Activated CD4-positive, alpha-beta T cell treated with anti-CD3 and anti-CD28 coated beads for 36 hours (primary cell): ENCODE measurements around the gene DENND1C. TPM values are rescaled to one million over a fixed set of nuclear protein-coding genes. Genes with fewer than 3 reads are reported as not detected.
A peak's percentile ranks its signal among the peaks of the same experiment; 100 is the strongest.

ENCODE experiments used
- ATAC-seq: fragments of 200-7000 bp; cut with Tn5 transposase; one replicate; pipeline ENCODE4 v1.10.0; 2021; ENCODE audit warnings: mild to moderate bottlenecking, moderate library complexity
- CTCF ChIA-PET: fragments of 350-600 bp; sonication (Branson Sonifier 250); formaldehyde crosslinking; loops from one replicate; lab custom pipeline; 2021; ENCODE audit warnings: antibody characterized with exemption; lab: Charles Lee
- POLR2A ChIA-PET: fragments of 350-600 bp; sonication (Branson Sonifier 250); formaldehyde crosslinking; loops from one replicate; lab custom pipeline; 2021; ENCODE audit warnings: antibody characterized with exemption, inconsistent platforms; lab: Charles Lee
- DNase-seq: peaks from one replicate; pipeline ENCODE4 v3.0.0-alpha.2; 2020
- H3K27ac Mint-ChIP-seq: one replicate; pipeline ENCODE4 v1.8.0; 2021; ENCODE audit warnings: mixed read lengths
- H3K27me3 Mint-ChIP-seq: one replicate; pipeline ENCODE4 v1.8.0; 2021; ENCODE audit warnings: mixed read lengths
- H3K36me3 Mint-ChIP-seq: one replicate; pipeline ENCODE4 v1.8.0; 2021; ENCODE audit warnings: low read depth, mixed read lengths
- H3K4me1 Mint-ChIP-seq: one replicate; pipeline ENCODE4 v1.8.0; 2021; ENCODE audit warnings: mixed read lengths
- H3K4me3 Mint-ChIP-seq: one replicate; pipeline ENCODE4 v1.8.0; 2021; ENCODE audit warnings: mild to moderate bottlenecking, moderate library complexity, mixed read lengths
- H3K9me3 Mint-ChIP-seq: one replicate; pipeline ENCODE4 v1.8.0; 2021; ENCODE audit warnings: low read depth, mixed read lengths
- intact Hi-C, 2 experiments: fragments of 100-400 bp; cut with DNase I in 1 of 2; cut with micrococcal nuclease in 1 of 2; formaldehyde crosslinking; loops; one replicate each; pipeline versions ENCODE4 v1.14.2 to v1.15.1; 2022 to 2024; cut with DNase I, micrococcal nuclease
- total RNA-seq, 2 experiments: library from RNA; stranded (reverse); gene quantifications; one replicate each; pipeline ENCODE4 v1.2.3, GENCODE V29; 2021

The DENND1C gene
- total RNA-seq, 2 experiments from 2014 or later = 49.5 to 56.3 TPM

- peak; percentile 88 for ATAC-seq
- Mint-ChIP-seq H3K36me3 (peaks cover 20% of the 10 kb centered on the region), H3K4me1 (peaks cover 16% of the 10 kb centered on the region), H3K4me3 (no peak overlapping the region), H3K27ac (no peak overlapping the region), H3K27me3 (no peaks in the 10 kb centered on the region), H3K9me3 (no peaks in the 10 kb centered on the region)
- DNase-seq = peak; percentile 84
- POLR2A ChIA-PET = interaction anchor here (0.5 kb wide), 1 partner anchor 85 kb away, joined by 12 read pairs; no protein-coding TSS in a partner anchor
- intact Hi-C loops = loop anchor here in 1 of 2 experiments (1.0 kb wide), 3 partner anchors 16 to 103 kb away; no protein-coding TSS in a partner anchor
- CTCF ChIA-PET = interaction anchor here (1.3 kb wide), 1 partner anchor 387 kb away, joined by 3 read pairs; no protein-coding TSS in a partner anchor
These were observed 5.3 kb downstream of the DENND1C start for GRCh38 chr19:6476155-6476895.

GRCh38 chr19:6475321-6476108, 6.1 kb downstream of the DENND1C start:
- H3K4me1 Mint-ChIP-seq = peaks cover 12% of the 10 kb centered on the region
- ChIA-PET POLR2A (no interaction called here), CTCF (interaction anchor here (0.5 kb wide), 1 partner anchor 113 kb away, joined by 3 read pairs; no protein-coding TSS in a partner anchor)
- H3K36me3 Mint-ChIP-seq = peaks cover 21% of the 10 kb centered on the region
- DNase-seq (no peak), ATAC-seq (no peak)
- no peak overlapping the region for H3K4me3 Mint-ChIP-seq
- no peak overlapping the region for H3K27ac Mint-ChIP-seq
- no peaks in the 10 kb centered on the region for H3K27me3 Mint-ChIP-seq
- intact Hi-C loops = loop anchor here in 1 of 2 experiments (1.0 kb wide), 3 partner anchors 15 to 102 kb away; no protein-coding TSS in a partner anchor
- H3K9me3 Mint-ChIP-seq = no peaks in the 10 kb centered on the region

- peaks cover 3% of the 10 kb centered on the region for H3K4me1 Mint-ChIP-seq
- POLR2A ChIA-PET = no interaction called here
- DNase-seq (no peak), ATAC-seq (no peak)
- no peaks in the 10 kb centered on the region for H3K27me3 Mint-ChIP-seq
- intact Hi-C loops = no loop called here
- CTCF ChIA-PET = no interaction called here
- no peak overlapping the region for H3K27ac Mint-ChIP-seq
- no peaks in the 10 kb centered on the region for H3K9me3 Mint-ChIP-seq
- peaks cover 29% of the 10 kb centered on the region for H3K36me3 Mint-ChIP-seq
- H3K4me3 Mint-ChIP-seq = no peak overlapping the region
These were observed 7.9 kb downstream of the DENND1C start for GRCh38 chr19:6473647-6474046.

- DNase-seq (no peak), ATAC-seq (no peak)
- Mint-ChIP-seq H3K27me3 (no peaks in the 10 kb centered on the region), H3K4me1 (peaks cover 3% of the 10 kb centered on the region), H3K4me3 (no peak overlapping the region), H3K27ac (no peak overlapping the region), H3K36me3 (peaks cover 35% of the 10 kb centered on the region), H3K9me3 (no peaks in the 10 kb centered on the region)
- POLR2A ChIA-PET = no interaction called here
- intact Hi-C loops = no loop called here
- CTCF ChIA-PET = interaction anchor here (0.6 kb wide), 1 partner anchor 38 kb away, joined by 4 read pairs; no protein-coding TSS in a partner anchor
These were observed 8.9 kb downstream of the DENND1C start for GRCh38 chr19:6472713-6473112.

DNA sequence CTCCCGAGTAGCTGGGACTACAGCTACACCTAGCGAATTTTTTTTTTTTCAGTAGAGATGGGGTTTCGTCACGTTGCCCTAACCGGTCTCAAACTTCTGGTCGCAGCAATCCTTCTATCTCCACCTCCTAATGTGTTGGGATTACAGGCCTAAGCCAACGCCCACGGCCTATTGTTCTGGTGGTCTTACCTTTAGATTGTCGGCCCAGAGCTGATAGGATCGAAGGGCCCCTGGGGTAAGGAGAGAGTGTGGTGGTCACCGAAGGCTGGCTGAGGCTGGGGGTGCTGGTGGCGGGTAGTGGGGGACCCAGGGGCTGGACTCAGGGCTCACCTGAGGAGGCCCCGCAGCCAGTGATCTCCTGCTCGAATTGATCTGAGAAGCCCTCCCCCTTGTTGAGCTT, 10.5 kb downstream of the DENND1C start:
- intact Hi-C loops = no loop called here
- no peak for ATAC-seq
- CTCF ChIA-PET = no interaction called here
- no peak overlapping the region for H3K27ac Mint-ChIP-seq
- H3K36me3 Mint-ChIP-seq = peaks cover 33% of the 10 kb centered on the region
- no peaks in the 10 kb centered on the region for H3K27me3 Mint-ChIP-seq
- H3K4me1 Mint-ChIP-seq = peaks cover 3% of the 10 kb centered on the region
- no peak for DNase-seq
- no peaks in the 10 kb centered on the region for H3K9me3 Mint-ChIP-seq
- no peak overlapping the region for H3K4me3 Mint-ChIP-seq
- POLR2A ChIA-PET = interaction anchor here (0.5 kb wide), 1 partner anchor 107 kb away, joined by 3 read pairs; no protein-coding TSS in a partner anchor

GRCh38 chr19:6470173-6470572, 11.4 kb downstream of the DENND1C start:
- H3K27ac Mint-ChIP-seq = no peak overlapping the region
- H3K27me3 Mint-ChIP-seq = no peaks in the 10 kb centered on the region
- peaks cover 3% of the 10 kb centered on the region for H3K4me1 Mint-ChIP-seq
- H3K9me3 Mint-ChIP-seq = no peaks in the 10 kb centered on the region
- DNase-seq (no peak), ATAC-seq (no peak)
- CTCF ChIA-PET = no interaction called here
- intact Hi-C loops = no loop called here
- H3K4me3 Mint-ChIP-seq = no peak overlapping the region
- POLR2A ChIA-PET = interaction anchor here (0.7 kb wide), 1 partner anchor 232 kb away, joined by 3 read pairs; no protein-coding TSS in a partner anchor
- H3K36me3 Mint-ChIP-seq = peaks cover 29% of the 10 kb centered on the region

- ATAC-seq = no peak
- DNase-seq = no peak
- ChIA-PET POLR2A (no interaction called here), CTCF (interaction anchor here (1.3 kb wide), 1 partner anchor 15 kb away, joined by 4 read pairs; no protein-coding TSS in a partner anchor)
- Mint-ChIP-seq H3K36me3 (peaks cover 19% of the 10 kb centered on the region), H3K9me3 (no peaks in the 10 kb centered on the region), H3K27ac (no peak overlapping the region), H3K4me3 (no peak overlapping the region), H3K27me3 (no peaks in the 10 kb centered on the region), H3K4me1 (peaks cover 9% of the 10 kb centered on the region)
- intact Hi-C loops = no loop called here
These were observed 14.2 kb downstream of the DENND1C start for GRCh38 chr19:6467384-6467783.

DNA sequence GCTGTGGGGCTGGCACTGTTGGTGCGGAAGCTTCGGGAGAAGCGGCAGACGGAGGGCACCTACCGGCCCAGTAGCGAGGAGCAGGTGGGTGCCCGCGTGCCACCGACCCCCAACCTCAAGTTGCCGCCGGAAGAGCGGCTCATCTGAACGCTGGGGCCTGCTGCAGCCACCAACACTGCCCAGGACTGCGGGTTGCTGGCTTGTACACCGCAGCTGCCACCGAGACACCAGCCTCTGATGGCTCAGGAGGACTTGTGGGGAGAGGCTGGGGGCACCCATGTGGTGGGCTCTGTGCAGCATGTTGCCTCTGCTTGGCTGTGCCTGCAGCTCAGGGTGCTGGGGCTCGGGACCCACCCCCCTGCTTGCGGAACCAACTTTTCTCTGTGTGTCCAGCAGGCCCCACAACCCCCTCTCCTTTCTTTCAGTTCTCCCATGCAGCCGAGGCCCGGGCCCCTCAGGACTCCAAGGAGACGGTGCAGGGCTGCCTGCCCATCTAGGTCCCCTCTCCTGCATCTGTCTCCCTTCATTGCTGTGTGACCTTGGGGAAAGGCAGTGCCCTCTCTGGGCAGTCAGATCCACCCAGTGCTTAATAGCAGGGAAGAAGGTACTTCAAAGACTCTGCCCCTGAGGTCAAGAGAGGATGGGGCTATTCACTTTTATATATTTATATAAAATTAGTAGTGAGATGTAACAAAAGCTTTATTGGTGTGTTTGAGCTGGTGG, 14.9 kb downstream of the DENND1C start:
- Mint-ChIP-seq H3K4me3 (no peak overlapping the region), H3K4me1 (peaks cover 9% of the 10 kb centered on the region), H3K9me3 (no peaks in the 10 kb centered on the region), H3K27ac (no peak overlapping the region), H3K36me3 (peaks cover 19% of the 10 kb centered on the region), H3K27me3 (no peaks in the 10 kb centered on the region)
- ChIA-PET CTCF (interaction anchor here (1.1 to 1.3 kb wide), 2 partner anchors 15 to 56 kb away, joined by 3 to 4 read pairs; no protein-coding TSS in a partner anchor), POLR2A (no interaction called here)
- DNase-seq (no peak), ATAC-seq (no peak)
- intact Hi-C loops = no loop called here

DNA sequence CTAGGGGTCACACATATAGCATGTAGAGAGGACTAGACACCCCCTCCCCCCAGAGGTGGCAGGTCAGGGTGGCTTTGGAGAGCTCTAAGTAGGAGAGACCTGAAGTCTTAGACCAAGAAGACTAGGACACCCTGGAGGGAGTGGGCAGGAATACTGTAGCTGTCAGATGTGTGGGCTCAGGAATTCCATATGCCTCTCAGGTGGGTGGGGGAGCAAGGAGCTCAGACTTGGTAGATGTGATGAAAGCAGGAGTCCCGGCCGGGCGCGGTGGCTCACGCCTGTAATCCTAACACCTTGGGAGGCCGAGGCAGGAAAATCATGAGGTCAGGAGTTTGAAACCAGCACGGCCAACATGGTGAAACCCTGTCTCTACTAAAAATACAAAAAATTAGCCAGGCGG, 15.9 kb downstream of the DENND1C start:
- ATAC-seq (no peak), DNase-seq (no peak)
- peaks cover 17% of the 10 kb centered on the region for H3K36me3 Mint-ChIP-seq
- intact Hi-C loops = no loop called here
- ChIA-PET CTCF (no interaction called here), POLR2A (interaction anchor here (0.6 kb wide), 1 partner anchor 127 kb away, joined by 4 read pairs; no protein-coding TSS in a partner anchor)
- peaks cover 9% of the 10 kb centered on the region for H3K4me1 Mint-ChIP-seq
- no peaks in the 10 kb centered on the region for H3K27me3 Mint-ChIP-seq
- no peak overlapping the region for H3K27ac Mint-ChIP-seq
- H3K9me3 Mint-ChIP-seq = no peaks in the 10 kb centered on the region
- H3K4me3 Mint-ChIP-seq = no peak overlapping the region

DNA sequence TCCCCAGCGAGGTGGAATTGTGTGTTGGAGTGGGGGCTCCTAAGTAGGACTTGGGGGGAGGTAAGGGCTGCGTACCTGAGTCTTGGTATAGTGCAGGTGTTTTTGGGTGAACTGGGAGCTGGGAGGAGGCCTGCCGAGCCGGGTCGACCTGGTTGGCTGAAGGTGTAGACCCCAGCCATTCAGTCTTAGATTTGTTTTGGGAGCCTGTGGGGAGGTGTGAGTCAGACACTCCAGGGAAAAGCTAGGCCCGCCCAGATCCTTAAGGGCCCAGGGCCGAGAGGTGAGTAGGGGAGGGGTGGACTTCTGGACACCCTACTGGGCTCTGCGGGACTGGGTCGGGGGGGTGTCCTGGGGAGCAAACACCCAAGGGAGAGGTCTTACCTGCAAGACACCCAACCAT, 16.6 kb downstream of the DENND1C start:
- Mint-ChIP-seq H3K4me1 (peaks cover 11% of the 10 kb centered on the region), H3K36me3 (peaks cover 13% of the 10 kb centered on the region), H3K9me3 (no peaks in the 10 kb centered on the region), H3K27me3 (no peaks in the 10 kb centered on the region), H3K27ac (peak overlapping the region; percentile 17), H3K4me3 (no peak overlapping the region)
- ChIA-PET POLR2A (no interaction called here), CTCF (interaction anchor here (0.5 kb wide), 1 partner anchor 916 kb away, joined by 3 read pairs; no protein-coding TSS in a partner anchor)
- DNase-seq (no peak), ATAC-seq (no peak)
- intact Hi-C loops = no loop called here
